Retinal pigment epithelial cell (primary cell): ENCODE measurements around the gene THTPA.
"Not testable (repeated sequence)": the region's sequence is repeated elsewhere in the genome, so short reads cannot be mapped to it uniquely, and the experiment has no call there.

Source experiments
- DNase-seq: peaks from one replicate; pipeline ENCODE4 v3.0.0-alpha.2; 2010; ENCODE audit warnings: low read depth
- H3K4me3 ChIP-seq: 2 replicates; pipeline ENCODE4 v1.5.1; 2011; ENCODE audit warnings: mild to moderate bottlenecking, low read length, control low read depth, moderate library complexity
- CTCF ChIP-seq: conservative IDR thresholded peaks from 2 replicates; pipeline ENCODE4 v1.5.1; 2011; ENCODE audit warnings: low read depth, low read length, control low read depth, inconsistent platforms

Gene THTPA

GRCh38 chr14:23582906-23583760, 27.1 kb downstream of the THTPA start:
- DNase-seq: no peak

GRCh38 chr14:23583761-23584526, 27.9 kb downstream of the THTPA start:
- DNase-seq, H3K4me3 ChIP-seq: not testable (repeated sequence)

More at GRCh38 chr14:23582906-23583760, 27.1 kb downstream of the THTPA start:
- TF ChIP-seq CTCF: no peak
- H3K4me3 ChIP-seq: no peak overlapping the region

- not testable (repeated sequence) for H3K4me3 ChIP-seq, DNase-seq
Observed at GRCh38 chr14:23584527-23585203, 28.6 kb downstream of the THTPA start.

GRCh38 chr14:23588884-23589598, 33.0 kb downstream of the THTPA start:
- TF ChIP-seq CTCF: peak; percentile 87
- H3K4me3 ChIP-seq: no peak overlapping the region
- DNase-seq: peak; percentile 57

GRCh38 chr14:23589606-23590005, 33.5 kb downstream of the THTPA start:
- no peak for TF ChIP-seq CTCF
- no peak for DNase-seq
- no peak overlapping the region for H3K4me3 ChIP-seq

GRCh38 chr14:23590198-23590597, 34.1 kb downstream of the THTPA start:
- TF ChIP-seq CTCF: no peak
- no peak for DNase-seq
- no peak overlapping the region for H3K4me3 ChIP-seq

GRCh38 chr14:23594191-23594590, 38.1 kb downstream of the THTPA start:
- H3K4me3 ChIP-seq, DNase-seq: not testable (repeated sequence)

GRCh38 chr14:23600322-23600707, 44.2 kb downstream of the THTPA start:
- H3K4me3 ChIP-seq: no peak overlapping the region
- DNase-seq: no peak
- no peak for TF ChIP-seq CTCF
